ENCODE data around the gene PPP1R3D.

DNA sequence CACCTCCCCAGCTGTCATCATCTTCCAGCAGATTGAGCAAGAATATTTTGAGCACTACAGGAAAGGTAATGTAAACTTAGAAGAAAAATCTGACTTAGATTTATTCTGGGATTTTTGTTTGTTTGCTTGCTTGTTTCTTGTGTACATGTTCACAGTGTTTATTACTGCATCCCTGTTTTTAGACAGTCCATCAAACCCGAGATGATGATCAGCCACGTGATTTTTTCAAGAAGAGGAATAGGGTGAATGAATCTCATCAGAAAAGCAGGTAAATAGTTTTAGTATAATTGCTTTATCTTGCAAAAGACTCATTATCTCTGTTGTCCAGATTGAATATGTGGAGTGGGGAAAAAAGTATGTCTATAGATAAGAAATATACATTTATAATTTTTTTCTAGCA is 2.1 kb upstream of the PPP1R3D start:
- TF ChIP-seq, protein P1, sequence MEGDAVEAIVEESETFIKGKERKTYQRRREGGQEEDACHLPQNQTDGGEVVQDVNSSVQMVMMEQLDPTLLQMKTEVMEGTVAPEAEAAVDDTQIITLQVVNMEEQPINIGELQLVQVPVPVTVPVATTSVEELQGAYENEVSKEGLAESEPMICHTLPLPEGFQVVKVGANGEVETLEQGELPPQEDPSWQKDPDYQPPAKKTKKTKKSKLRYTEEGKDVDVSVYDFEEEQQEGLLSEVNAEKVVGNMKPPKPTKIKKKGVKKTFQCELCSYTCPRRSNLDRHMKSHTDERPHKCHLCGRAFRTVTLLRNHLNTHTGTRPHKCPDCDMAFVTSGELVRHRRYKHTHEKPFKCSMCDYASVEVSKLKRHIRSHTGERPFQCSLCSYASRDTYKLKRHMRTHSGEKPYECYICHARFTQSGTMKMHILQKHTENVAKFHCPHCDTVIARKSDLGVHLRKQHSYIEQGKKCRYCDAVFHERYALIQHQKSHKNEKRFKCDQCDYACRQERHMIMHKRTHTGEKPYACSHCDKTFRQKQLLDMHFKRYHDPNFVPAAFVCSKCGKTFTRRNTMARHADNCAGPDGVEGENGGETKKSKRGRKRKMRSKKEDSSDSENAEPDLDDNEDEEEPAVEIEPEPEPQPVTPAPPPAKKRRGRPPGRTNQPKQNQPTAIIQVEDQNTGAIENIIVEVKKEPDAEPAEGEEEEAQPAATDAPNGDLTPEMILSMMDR (conservative IDR thresholded peaks at IDR 0.05; ENCODE audit: low read length): no peak
- no peak for TF ChIP-seq EZH2phosphoT487 (IDR thresholded peaks at IDR 0.05; ENCODE audit: borderline replicate concordance, low read depth, low read length)
